H1 (cell line): ENCODE measurements around the gene LIN28A. TPM values are rescaled to one million over a fixed set of nuclear protein-coding genes. Genes with fewer than 3 reads are reported as not detected.

Source experiments
- ATF2 ChIP-seq: IDR thresholded peaks from 2 replicates; pipeline ENCODE4 v1.6.1; 2012; ENCODE audit warnings: low read length, inconsistent platforms
- E2F6 ChIP-seq: IDR thresholded peaks from 2 replicates; pipeline ENCODE4 v1.6.1; 2012; ENCODE audit warnings: inconsistent platforms
- POU5F1 ChIP-seq: IDR thresholded peaks from 2 replicates; pipeline ENCODE4 v1.6.1; 2011; ENCODE audit warnings: low read depth, mild to moderate bottlenecking, low read length, moderate library complexity
- TBP ChIP-seq: IDR thresholded peaks from 2 replicates; pipeline ENCODE4 v1.6.1; 2011; ENCODE audit warnings: low read depth, low read length, improper control_type of control experiment
- polyA plus RNA-seq, 7 experiments: library from polyadenylated mRNA; depleted of rRNA in 3 of 7; stranded (reverse) in 5 of 7; unstranded in 2 of 7; fragments of >200 nt in 5 of 7; fragments of 200-250 nt in 2 of 7; gene quantifications; 1 replicate in 5 of 7; 2 replicates in 1 of 7; 4 replicates in 1 of 7; pipeline versions ENCODE4 v1.2.1 to v1.2.3, GENCODE V29; 2011 to 2013; ENCODE audit warnings: missing spikeins in 2 of 7, mixed read lengths in 2 of 7
- total RNA-seq: library from RNA; stranded (reverse); fragmentation: NEBNext Ultra II Directional; extraction: Animal tissue kit (Norgen Biotek cat#: 25700); gene quantifications from 2 replicates; pipeline ENCODE4 v1.2.1, GENCODE V29; 2021

LIN28A gene
- total and polyA plus RNA-seq, 2 of the 8 experiments (the other 6 are each of a cell fraction or from before 2014, with no cell fraction given), result 403 to 1,486 TPM

GRCh38 chr1:26405281-26405915 is 5.2 kb upstream of the LIN28A start (continued):
- TF ChIP-seq ATF2 (no peak), TBP (no peak), E2F6 (no peak), POU5F1 (no peak)
- TF ChIP-seq, all 59 proteins: peak for 0
